HG03575 (cell line): ENCODE results near the gene MILR1.
"Not testable (repeated sequence)": the region's sequence is repeated elsewhere in the genome, so short reads cannot be mapped to it uniquely, and the experiment has no call there.

ENCODE experiments used
- ATAC-seq: cut with Tn5 transposase; IDR thresholded peaks from one replicate; pipeline ENCODE4 v1.9.1; 2021; ENCODE audit not compliant: unreplicated experiment, insufficient number of reproducible peaks, low FRiP score; ENCODE audit errors: extremely low read depth

Gene MILR1

GRCh38 chr17:64424324-64424849 is 24.5 kb upstream of the MILR1 start:
- ATAC-seq = no peak

- ATAC-seq = no peak
Observed at GRCh38 chr17:64425191-64425590, 23.7 kb upstream of the MILR1 start.

GRCh38 chr17:64426596-64426995 is 22.3 kb upstream of the MILR1 start:
- ATAC-seq = no peak

GRCh38 chr17:64428406-64428805 is 20.5 kb upstream of the MILR1 start:
- ATAC-seq = no peak

GRCh38 chr17:64430036-64430435 is 18.9 kb upstream of the MILR1 start:
- not testable (repeated sequence) for ATAC-seq

- no peak for ATAC-seq
Observed at GRCh38 chr17:64431534-64431933, 17.4 kb upstream of the MILR1 start.

GRCh38 chr17:64437944-64438525 is 10.9 kb upstream of the MILR1 start:
- no peak for ATAC-seq

GRCh38 chr17:64439521-64439920 is 9.4 kb upstream of the MILR1 start:
- not testable (repeated sequence) for ATAC-seq

- no peak for ATAC-seq
Observed at GRCh38 chr17:64439956-64440355, 9.0 kb upstream of the MILR1 start.

- ATAC-seq = no peak
Observed at GRCh38 chr17:64441772-64442540, 7.0 kb upstream of the MILR1 start.

- no peak for ATAC-seq
Observed at GRCh38 chr17:64442541-64442971, 6.4 kb upstream of the MILR1 start.

GRCh38 chr17:64443086-64443760 is 5.7 kb upstream of the MILR1 start:
- ATAC-seq = no peak

- no peak for ATAC-seq
Observed at GRCh38 chr17:64447526-64447925, 1.4 kb upstream of the MILR1 start.

- no peak for ATAC-seq
Observed at GRCh38 chr17:64449545-64449944, 630 bp downstream of the MILR1 start.

GRCh38 chr17:64455993-64456885 is 7.3 kb downstream of the MILR1 start:
- no peak for ATAC-seq

- ATAC-seq = no peak
Observed at GRCh38 chr17:64457156-64457555, 8.2 kb downstream of the MILR1 start.

GRCh38 chr17:64458756-64459155 is 9.8 kb downstream of the MILR1 start:
- no peak for ATAC-seq

- no peak for ATAC-seq
Observed at GRCh38 chr17:64459284-64459747, 10.4 kb downstream of the MILR1 start.

GRCh38 chr17:64459818-64460217 is 10.9 kb downstream of the MILR1 start:
- ATAC-seq = not testable (repeated sequence)
